ENCODE measurements around the gene SH3PXD2B.

SH3PXD2B gene

DNA sequence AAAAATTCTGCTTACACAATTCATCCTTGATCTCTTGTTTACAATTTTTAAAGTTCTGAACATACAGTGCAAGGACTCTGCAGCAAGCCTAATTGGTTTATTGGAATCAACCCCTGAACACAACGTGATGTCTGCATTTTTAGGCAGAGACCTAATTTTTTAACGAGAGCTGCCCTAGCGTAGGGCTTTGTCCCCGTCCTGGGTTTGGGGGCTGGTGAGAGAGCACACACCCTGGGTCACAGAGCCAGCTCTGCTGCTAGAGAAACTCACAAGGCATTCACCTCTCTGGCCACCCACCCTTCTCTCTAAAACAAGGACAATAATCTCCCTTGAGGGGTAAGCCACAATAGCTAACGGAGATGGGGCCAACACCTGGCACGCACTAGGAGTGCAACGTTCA is 28.2 kb downstream of the SH3PXD2B start:
- no peak overlapping the region for H4K91ac ChIP-seq (ENCODE audit: low read length)
- no peak overlapping the region for H4K8ac ChIP-seq (ENCODE audit: low read length)
- H3K4me1 ChIP-seq (ENCODE audit: control insufficient read depth, insufficient read depth, low read depth, low read length), result peaks cover 11% of the 10 kb centered on the region
- peak overlapping the region in 1 of 2 experiments; percentile 42 for H3K18ac ChIP-seq (ENCODE audit: low read depth in 1 of 2, low read length in 2 of 2)
- H3K4me3 ChIP-seq (ENCODE audit: insufficient read depth in 1 of 2, low read depth in 1 of 2, low read length in 2 of 2), result no peak overlapping the region
- no peak overlapping the region for H2BK5ac ChIP-seq (ENCODE audit: low read depth, low read length, poor library complexity, severe bottlenecking)
- no peak overlapping the region for H2AK5ac ChIP-seq (ENCODE audit: low read length, severe bottlenecking)
- H2BK15ac ChIP-seq (ENCODE audit: low read depth, poor library complexity, severe bottlenecking), result no peak overlapping the region
- H3K4me2 ChIP-seq (ENCODE audit: low read length, poor library complexity, severe bottlenecking), result no peak overlapping the region
- H3K79me1 ChIP-seq (replicated peaks; ENCODE audit: low read length, poor library complexity, severe bottlenecking), result peaks cover 53% of the 10 kb centered on the region
- no peak overlapping the region for H3K23ac ChIP-seq (ENCODE audit: low read length in 2 of 2)
- H3K9ac ChIP-seq (ENCODE audit: low read length), result peak overlapping the region; percentile 54
- peak overlapping the region in 1 of 2 experiments; percentile 11 for H3K14ac ChIP-seq (ENCODE audit: low read length in 2 of 2)
- H2BK12ac ChIP-seq (ENCODE audit: low read length in 2 of 2), result peak overlapping the region in 1 of 2 experiments; percentile 21
- H3K36me3 ChIP-seq (ENCODE audit: control insufficient read depth in 1 of 2, insufficient read depth in 2 of 2, low read depth in 1 of 2, low read length in 2 of 2), result peaks cover 50 to 59% of the 10 kb centered on the region in 2 experiments
- no peak for DNase-seq
- H2AFZ ChIP-seq (ENCODE audit: low read depth, low read length), result no peak overlapping the region
- H3K4ac ChIP-seq (ENCODE audit: low read depth in 1 of 2, low read length in 2 of 2), result no peak overlapping the region
- no peaks in the 10 kb centered on the region for H3K27me3 ChIP-seq (ENCODE audit: control insufficient read depth in 1 of 2, insufficient read depth in 1 of 2, low read length in 2 of 2)
- no peaks in the 10 kb centered on the region for H3K9me3 ChIP-seq (ENCODE audit: control insufficient read depth, low read length)
- no peak overlapping the region for H2BK120ac ChIP-seq (ENCODE audit: low read depth, low read length)
- H3K27ac ChIP-seq (ENCODE audit: low read length, poor library complexity, severe bottlenecking), result no peak overlapping the region
- WGBS, result 90% methylated on average over 7 of the region's 7 CpGs

- WGBS, result 58% methylated on average over 12 of the region's 12 CpGs
- Histone ChIP-seq H3K4me3 (ENCODE audit: insufficient read depth in 1 of 2, low read depth in 1 of 2, low read length in 2 of 2) (no peak overlapping the region), H4K91ac (ENCODE audit: low read length) (no peak overlapping the region), H3K79me1 (replicated peaks; ENCODE audit: low read length, poor library complexity, severe bottlenecking) (peaks cover 51% of the 10 kb centered on the region), H3K9ac (ENCODE audit: low read length) (peak overlapping the region; percentile 54), H4K8ac (ENCODE audit: low read length) (peak overlapping the region; percentile 35), H2AFZ (ENCODE audit: low read depth, low read length) (no peak overlapping the region), H2BK12ac (ENCODE audit: low read length in 2 of 2) (no peak overlapping the region), H2AK5ac (ENCODE audit: low read length, severe bottlenecking) (no peak overlapping the region), H3K27ac (ENCODE audit: low read length, poor library complexity, severe bottlenecking) (no peak overlapping the region), H3K4me2 (ENCODE audit: low read length, poor library complexity, severe bottlenecking) (no peak overlapping the region), H3K4me1 (ENCODE audit: control insufficient read depth, insufficient read depth, low read depth, low read length) (peaks cover 11% of the 10 kb centered on the region), H3K14ac (ENCODE audit: low read length in 2 of 2) (no peak overlapping the region), H2BK15ac (ENCODE audit: low read depth, poor library complexity, severe bottlenecking) (no peak overlapping the region), H2BK120ac (ENCODE audit: low read depth, low read length) (no peak overlapping the region), H3K18ac (ENCODE audit: low read depth in 1 of 2, low read length in 2 of 2) (no peak overlapping the region), H3K9me3 (ENCODE audit: control insufficient read depth, low read length) (no peaks in the 10 kb centered on the region), H3K27me3 (ENCODE audit: control insufficient read depth in 1 of 2, insufficient read depth in 1 of 2, low read length in 2 of 2) (no peaks in the 10 kb centered on the region), H3K23ac (ENCODE audit: low read length in 2 of 2) (no peak overlapping the region), H3K4ac (ENCODE audit: low read depth in 1 of 2, low read length in 2 of 2) (no peak overlapping the region), H3K36me3 (ENCODE audit: control insufficient read depth in 1 of 2, insufficient read depth in 2 of 2, low read depth in 1 of 2, low read length in 2 of 2) (peaks cover 48 to 57% of the 10 kb centered on the region in 2 experiments), H2BK5ac (ENCODE audit: low read depth, low read length, poor library complexity, severe bottlenecking) (no peak overlapping the region)
- DNase-seq, result no peak
Observed at GRCh38 chr5:172425402-172425801, 28.9 kb downstream of the SH3PXD2B start.

DNA sequence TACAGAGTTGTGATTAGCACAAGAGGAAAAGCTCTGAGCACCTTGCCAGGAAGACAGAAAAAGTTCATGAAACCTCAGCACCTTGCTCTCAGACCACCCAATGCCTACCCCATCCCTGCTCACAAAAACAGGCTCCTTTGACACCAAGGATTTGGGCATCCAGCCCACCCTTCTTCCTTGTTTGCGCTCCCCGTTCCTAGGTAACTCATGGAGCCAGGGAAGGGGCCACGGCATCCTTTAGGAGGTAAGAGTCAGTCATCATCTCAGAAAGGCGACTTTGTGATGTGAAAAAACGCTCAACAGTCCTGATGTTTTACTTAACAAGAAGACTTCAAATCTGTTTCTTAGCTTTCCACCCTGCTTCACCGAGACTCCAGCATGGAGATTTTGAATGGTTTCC is 29.5 kb downstream of the SH3PXD2B start:
- WGBS, result 97% methylated on average over 6 of the region's 6 CpGs
- Histone ChIP-seq H2BK5ac (ENCODE audit: low read depth, low read length, poor library complexity, severe bottlenecking) (no peak overlapping the region), H3K14ac (ENCODE audit: low read length in 2 of 2) (no peak overlapping the region), H3K27ac (ENCODE audit: low read length, poor library complexity, severe bottlenecking) (no peak overlapping the region), H4K91ac (ENCODE audit: low read length) (no peak overlapping the region), H3K18ac (ENCODE audit: low read depth in 1 of 2, low read length in 2 of 2) (no peak overlapping the region), H3K4me1 (ENCODE audit: control insufficient read depth, insufficient read depth, low read depth, low read length) (peaks cover 11% of the 10 kb centered on the region), H3K79me1 (replicated peaks; ENCODE audit: low read length, poor library complexity, severe bottlenecking) (peaks cover 47% of the 10 kb centered on the region), H3K4me3 (ENCODE audit: insufficient read depth in 1 of 2, low read depth in 1 of 2, low read length in 2 of 2) (no peak overlapping the region), H2AK5ac (ENCODE audit: low read length, severe bottlenecking) (no peak overlapping the region), H2BK15ac (ENCODE audit: low read depth, poor library complexity, severe bottlenecking) (no peak overlapping the region), H4K8ac (ENCODE audit: low read length) (no peak overlapping the region), H3K9ac (ENCODE audit: low read length) (no peak overlapping the region), H3K23ac (ENCODE audit: low read length in 2 of 2) (no peak overlapping the region), H2BK120ac (ENCODE audit: low read depth, low read length) (no peak overlapping the region), H3K9me3 (ENCODE audit: control insufficient read depth, low read length) (no peaks in the 10 kb centered on the region), H3K4me2 (ENCODE audit: low read length, poor library complexity, severe bottlenecking) (no peak overlapping the region), H2BK12ac (ENCODE audit: low read length in 2 of 2) (no peak overlapping the region), H2AFZ (ENCODE audit: low read depth, low read length) (no peak overlapping the region), H3K36me3 (ENCODE audit: control insufficient read depth in 1 of 2, insufficient read depth in 2 of 2, low read depth in 1 of 2, low read length in 2 of 2) (peaks cover 45 to 61% of the 10 kb centered on the region in 2 experiments), H3K4ac (ENCODE audit: low read depth in 1 of 2, low read length in 2 of 2) (no peak overlapping the region), H3K27me3 (ENCODE audit: control insufficient read depth in 1 of 2, insufficient read depth in 1 of 2, low read length in 2 of 2) (no peaks in the 10 kb centered on the region)
- DNase-seq, result no peak

DNA sequence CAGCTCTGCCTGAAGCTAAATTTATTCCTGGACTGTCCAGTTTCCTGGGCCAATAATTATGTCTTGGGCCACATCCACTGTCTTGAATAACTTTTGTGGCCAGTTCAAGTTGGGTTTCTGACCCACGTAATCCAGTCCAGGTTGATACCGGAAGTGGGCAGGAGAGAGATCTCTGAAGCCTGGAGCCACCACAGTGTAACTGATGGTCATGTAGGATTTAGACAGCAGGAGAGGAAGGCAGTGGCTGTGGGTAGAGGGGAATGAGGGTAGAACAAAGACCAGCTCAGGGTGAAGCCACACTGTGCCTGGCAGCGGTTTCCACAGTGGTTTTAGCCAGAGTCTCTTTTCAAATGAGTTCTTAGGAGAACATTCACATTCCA is 30.2 kb downstream of the SH3PXD2B start:
- H3K4ac ChIP-seq (ENCODE audit: low read depth in 1 of 2, low read length in 2 of 2), result no peak overlapping the region
- H2AK5ac ChIP-seq (ENCODE audit: low read length, severe bottlenecking), result no peak overlapping the region
- no peak overlapping the region for H3K4me2 ChIP-seq (ENCODE audit: low read length, poor library complexity, severe bottlenecking)
- no peak overlapping the region for H2BK120ac ChIP-seq (ENCODE audit: low read depth, low read length)
- no peak for DNase-seq
- no peak overlapping the region for H2BK5ac ChIP-seq (ENCODE audit: low read depth, low read length, poor library complexity, severe bottlenecking)
- H3K4me3 ChIP-seq (ENCODE audit: insufficient read depth in 1 of 2, low read depth in 1 of 2, low read length in 2 of 2), result no peak overlapping the region
- peaks cover 45 to 68% of the 10 kb centered on the region in 2 experiments for H3K36me3 ChIP-seq (ENCODE audit: control insufficient read depth in 1 of 2, insufficient read depth in 2 of 2, low read depth in 1 of 2, low read length in 2 of 2)
- H3K27me3 ChIP-seq (ENCODE audit: control insufficient read depth in 1 of 2, insufficient read depth in 1 of 2, low read length in 2 of 2), result no peaks in the 10 kb centered on the region
- no peaks in the 10 kb centered on the region for H3K9me3 ChIP-seq (ENCODE audit: control insufficient read depth, low read length)
- H3K27ac ChIP-seq (ENCODE audit: low read length, poor library complexity, severe bottlenecking), result no peak overlapping the region
- H2AFZ ChIP-seq (ENCODE audit: low read depth, low read length), result no peak overlapping the region
- no peak overlapping the region for H3K18ac ChIP-seq (ENCODE audit: low read depth in 1 of 2, low read length in 2 of 2)
- H3K4me1 ChIP-seq (ENCODE audit: control insufficient read depth, insufficient read depth, low read depth, low read length), result peaks cover 12% of the 10 kb centered on the region
- H3K9ac ChIP-seq (ENCODE audit: low read length), result no peak overlapping the region
- no peak overlapping the region for H4K8ac ChIP-seq (ENCODE audit: low read length)
- H3K14ac ChIP-seq (ENCODE audit: low read length in 2 of 2), result no peak overlapping the region
- peaks cover 47% of the 10 kb centered on the region for H3K79me1 ChIP-seq (replicated peaks; ENCODE audit: low read length, poor library complexity, severe bottlenecking)
- WGBS, result 100% methylated on average over 3 of the region's 3 CpGs
- no peak overlapping the region for H2BK15ac ChIP-seq (ENCODE audit: low read depth, poor library complexity, severe bottlenecking)
- H3K23ac ChIP-seq (ENCODE audit: low read length in 2 of 2), result no peak overlapping the region
- H4K91ac ChIP-seq (ENCODE audit: low read length), result no peak overlapping the region
- no peak overlapping the region for H2BK12ac ChIP-seq (ENCODE audit: low read length in 2 of 2)
